VCaP (cell line): ENCODE measurements around the gene KIF1A.

Source experiments
- H3K27ac ChIP-seq: fragments of 450-650 bp; 2 replicates; pipeline ENCODE4 v1.5.1; 2017
- TF ChIP-seq, protein P1 (sequence below): fragments of 450-650 bp; conservative IDR thresholded peaks from 2 replicates; pipeline ENCODE4 v1.5.1; 2017; ENCODE audit warnings: mild to moderate bottlenecking, moderate library complexity

The KIF1A gene

DNA sequence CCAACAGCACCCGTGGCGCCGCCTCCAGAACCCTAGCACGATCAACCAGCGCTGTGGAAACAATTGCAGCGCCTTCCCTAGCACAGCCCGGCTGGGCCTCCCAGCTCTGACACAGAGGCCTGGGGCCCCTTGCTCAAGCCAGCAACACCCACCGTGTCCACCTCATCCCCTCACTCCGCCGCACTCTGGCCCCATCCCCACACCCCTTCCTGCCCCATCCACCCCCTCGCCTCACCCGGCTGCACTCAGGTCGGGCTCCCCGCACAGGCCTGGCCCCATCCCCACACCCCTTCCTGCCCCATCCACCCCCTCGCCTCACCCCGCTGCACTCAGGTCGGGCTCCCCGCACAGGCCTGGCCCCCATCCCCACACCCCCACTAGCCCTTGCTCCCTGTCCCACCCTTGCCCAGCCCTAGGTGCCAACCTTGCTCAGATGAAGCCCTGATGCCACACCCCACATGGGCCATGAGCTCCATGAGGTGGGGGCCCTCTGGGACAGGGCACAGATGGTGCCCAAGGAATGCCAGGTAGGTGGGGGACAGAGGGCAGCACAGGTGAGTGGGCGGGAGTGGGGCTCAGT, 28.7 kb downstream of the KIF1A start:
- TF ChIP-seq, protein P1, sequence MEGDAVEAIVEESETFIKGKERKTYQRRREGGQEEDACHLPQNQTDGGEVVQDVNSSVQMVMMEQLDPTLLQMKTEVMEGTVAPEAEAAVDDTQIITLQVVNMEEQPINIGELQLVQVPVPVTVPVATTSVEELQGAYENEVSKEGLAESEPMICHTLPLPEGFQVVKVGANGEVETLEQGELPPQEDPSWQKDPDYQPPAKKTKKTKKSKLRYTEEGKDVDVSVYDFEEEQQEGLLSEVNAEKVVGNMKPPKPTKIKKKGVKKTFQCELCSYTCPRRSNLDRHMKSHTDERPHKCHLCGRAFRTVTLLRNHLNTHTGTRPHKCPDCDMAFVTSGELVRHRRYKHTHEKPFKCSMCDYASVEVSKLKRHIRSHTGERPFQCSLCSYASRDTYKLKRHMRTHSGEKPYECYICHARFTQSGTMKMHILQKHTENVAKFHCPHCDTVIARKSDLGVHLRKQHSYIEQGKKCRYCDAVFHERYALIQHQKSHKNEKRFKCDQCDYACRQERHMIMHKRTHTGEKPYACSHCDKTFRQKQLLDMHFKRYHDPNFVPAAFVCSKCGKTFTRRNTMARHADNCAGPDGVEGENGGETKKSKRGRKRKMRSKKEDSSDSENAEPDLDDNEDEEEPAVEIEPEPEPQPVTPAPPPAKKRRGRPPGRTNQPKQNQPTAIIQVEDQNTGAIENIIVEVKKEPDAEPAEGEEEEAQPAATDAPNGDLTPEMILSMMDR, result no peak
- H3K27ac ChIP-seq, result no peak overlapping the region

DNA sequence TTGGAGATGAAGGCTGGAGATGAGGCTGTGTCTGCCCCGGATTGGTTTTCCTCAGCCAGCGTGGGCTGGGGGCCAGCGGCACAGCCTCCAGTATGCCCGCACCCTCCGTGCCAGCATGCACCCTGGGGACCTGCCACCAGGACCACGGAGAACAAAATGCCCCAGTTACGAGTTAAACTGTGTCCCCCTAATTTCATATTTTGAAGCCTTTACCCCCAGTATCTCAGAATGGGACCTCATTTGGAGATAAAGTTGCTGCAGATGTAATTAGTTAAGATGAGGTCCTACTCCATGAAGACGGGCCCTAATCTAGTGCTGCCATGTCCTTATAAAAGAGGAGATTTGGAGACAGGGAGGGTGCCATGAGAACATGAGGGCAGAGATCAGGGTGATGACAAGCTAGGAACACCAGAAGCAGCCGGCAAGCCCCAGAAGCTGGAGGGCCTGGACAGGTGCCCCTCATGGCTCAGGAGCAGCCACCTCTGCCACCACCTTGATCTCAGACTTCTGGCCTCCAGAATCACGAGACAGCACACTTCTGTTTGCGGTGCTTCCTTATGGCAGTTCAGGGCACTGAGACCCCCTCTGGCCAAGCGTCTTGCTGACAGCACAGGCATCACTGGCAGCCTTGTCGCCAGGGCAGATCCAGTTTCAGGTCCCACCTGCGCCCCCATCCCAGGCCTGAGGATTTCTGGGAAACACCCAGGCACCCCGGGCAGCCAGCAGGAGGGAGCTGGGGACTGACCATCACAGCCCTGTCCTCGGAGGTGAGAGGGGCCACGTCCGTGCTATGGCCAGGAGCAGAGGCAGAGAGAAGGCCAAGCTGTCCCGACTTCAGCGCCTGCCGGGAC, 29.4 kb downstream of the KIF1A start:
- TF ChIP-seq, protein P1, result no peak
- H3K27ac ChIP-seq, result no peak overlapping the region

DNA sequence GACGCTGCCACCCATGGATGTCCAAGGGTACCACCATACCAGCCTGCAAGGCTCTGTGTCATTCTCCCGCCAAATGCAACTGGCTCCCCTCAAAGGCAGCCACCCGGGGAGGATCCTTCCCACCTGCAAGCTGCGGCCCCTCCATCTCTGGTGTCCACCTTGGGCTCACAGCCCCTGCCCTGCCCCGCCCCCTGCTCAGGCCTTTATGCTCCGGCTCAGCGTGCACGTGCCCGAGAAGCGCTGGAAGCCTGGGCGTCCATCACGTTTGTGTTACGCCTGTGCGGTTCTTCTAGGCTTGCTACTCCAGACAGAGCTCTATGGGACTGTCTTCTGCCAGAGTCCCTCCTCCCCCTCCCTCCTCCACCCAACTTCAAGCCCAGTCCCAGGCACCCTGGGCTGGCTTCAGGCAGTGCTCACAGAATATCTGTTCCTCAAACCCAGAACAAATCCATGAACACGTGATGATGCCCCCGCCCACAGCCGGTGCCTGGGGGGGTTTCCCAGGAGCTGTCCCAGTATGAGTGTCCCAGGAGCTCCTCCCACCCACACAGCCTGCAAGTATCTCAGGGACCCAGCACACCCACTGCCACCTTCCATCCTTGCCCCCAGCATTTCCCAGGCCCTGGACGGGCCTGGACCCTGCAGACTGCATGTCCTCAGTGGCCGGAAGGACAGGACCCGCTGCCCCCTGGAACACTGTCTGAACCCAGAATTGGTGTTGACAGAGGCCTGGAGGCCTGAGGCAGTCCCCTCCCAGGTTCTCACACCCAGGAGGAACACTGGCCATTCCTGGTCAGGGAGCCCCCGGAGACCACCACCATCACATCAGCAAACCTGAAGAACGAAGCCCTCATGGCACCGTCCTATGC, 30.3 kb downstream of the KIF1A start:
- TF ChIP-seq, protein P1, result no peak
- no peak overlapping the region for H3K27ac ChIP-seq

DNA sequence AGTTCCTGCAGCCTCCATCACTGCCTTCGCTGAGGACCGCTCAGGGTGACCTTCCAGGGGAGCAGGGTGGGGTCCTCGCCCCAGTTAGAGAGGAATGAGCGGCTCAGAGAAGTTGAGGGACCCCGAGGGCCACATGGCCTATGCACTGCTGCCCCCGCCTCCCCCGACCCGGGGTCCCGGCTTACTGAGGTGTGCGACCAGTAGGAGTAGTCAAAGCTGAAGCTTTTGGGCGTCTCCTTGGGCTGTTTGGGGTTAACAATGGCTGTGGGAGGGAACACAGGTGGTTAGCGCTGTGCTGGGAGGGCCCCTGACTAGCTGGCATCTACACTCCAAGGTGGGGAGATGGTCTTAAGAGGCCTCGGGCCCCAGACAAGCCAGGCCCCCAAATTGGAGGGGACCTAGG, 31.0 kb downstream of the KIF1A start:
- TF ChIP-seq, protein P1, result no peak
- no peak overlapping the region for H3K27ac ChIP-seq

DNA sequence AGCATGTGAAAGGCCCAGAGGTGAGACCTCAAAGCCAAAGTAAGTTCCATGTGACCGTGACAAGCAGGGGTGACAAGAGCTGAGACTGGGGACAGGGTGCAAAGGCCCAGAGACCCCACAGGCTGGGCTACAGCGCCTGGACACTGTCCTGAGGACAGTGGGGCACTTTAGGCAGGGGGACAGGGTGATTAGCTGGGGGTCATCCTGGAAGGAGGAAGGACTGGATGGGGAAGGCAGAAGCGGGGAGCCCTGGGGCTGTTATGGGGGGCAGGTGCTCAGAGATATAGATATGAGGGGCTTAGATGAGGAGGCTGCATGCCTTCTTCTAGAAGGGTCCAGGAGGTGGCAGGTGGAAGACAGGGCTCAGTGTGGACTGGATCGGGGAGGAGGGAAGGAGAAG, 31.5 kb downstream of the KIF1A start:
- TF ChIP-seq, protein P1, result no peak
- no peak overlapping the region for H3K27ac ChIP-seq

DNA sequence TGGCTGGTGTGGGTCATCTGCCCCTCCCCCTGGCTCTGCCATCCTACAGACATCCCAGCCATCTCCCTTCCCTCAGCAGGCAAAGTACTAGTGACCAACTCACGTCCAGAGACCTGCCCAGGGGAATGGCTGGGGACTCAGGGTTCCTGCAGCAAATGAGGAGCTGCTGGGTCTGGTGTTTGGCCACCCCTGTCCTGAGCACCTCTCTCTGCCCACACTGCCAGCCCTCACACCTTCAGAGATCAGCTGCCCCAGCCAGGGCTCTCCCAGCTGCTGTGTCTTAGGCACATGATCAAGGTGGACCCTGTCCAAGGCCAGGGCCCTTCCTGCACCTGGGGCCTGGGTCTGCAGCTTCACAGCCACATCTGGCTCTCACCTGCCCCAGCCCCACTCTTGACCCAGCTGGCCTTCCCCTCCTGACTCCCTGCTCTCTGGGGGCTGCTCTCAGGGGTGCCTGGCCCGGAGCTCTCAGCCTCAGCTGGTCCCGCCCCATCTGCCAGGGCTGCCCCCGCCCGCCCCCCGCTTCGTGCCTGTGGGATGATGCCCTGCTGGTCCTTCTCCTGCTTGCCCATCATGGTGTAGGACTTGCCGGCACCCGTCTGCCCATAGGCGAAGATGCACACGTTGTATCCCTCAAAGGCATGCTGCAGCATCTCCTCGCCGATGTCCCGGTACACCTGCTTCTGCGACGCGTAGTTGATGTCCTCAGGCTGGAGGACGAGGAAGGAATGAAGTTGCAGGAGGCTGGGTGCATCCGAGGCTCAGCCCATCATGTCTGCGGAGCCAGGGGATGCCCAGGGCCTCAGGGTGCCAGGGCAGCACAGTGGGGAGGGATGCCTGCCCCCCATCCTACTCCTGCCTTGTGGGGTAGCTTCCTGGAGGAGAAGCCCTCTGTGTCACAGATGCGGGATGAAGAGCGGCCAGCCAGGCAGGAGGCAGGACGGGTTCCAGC, 32.2 kb downstream of the KIF1A start:
- H3K27ac ChIP-seq, result no peak overlapping the region
- TF ChIP-seq, protein P1, result no peak
